T-cell (primary cell): ENCODE results near the gene FYN. TPM values are rescaled to one million over a fixed set of nuclear protein-coding genes. Genes with fewer than 3 reads are reported as not detected.

Experiments used
- ATAC-seq, 4 experiments: fragments of 200-7000 bp in 3 of 4; fragments of 150-1000 bp in 1 of 4; cut with Tn5 transposase; replicated peaks in 1 of 4; 1 replicate in 3 of 4; 2 replicates in 1 of 4; pipeline ENCODE4 v1.10.0; 2021; ENCODE audit warnings: moderate library complexity in 3 of 4, mild to moderate bottlenecking in 2 of 4, moderate number of reproducible peaks in 1 of 4
- CTCF ChIA-PET, 2 donors: fragments of 300-600 bp; sonication (Branson Sonifier 250); formaldehyde crosslinking; loops; one replicate each; lab custom pipeline; 2022; ENCODE audit warnings: antibody characterized with exemption in 2 of 2; lab: Charles Lee
- POLR2A ChIA-PET, 2 donors: fragments of 300-600 bp; sonication (Branson Sonifier 250); formaldehyde crosslinking; loops; one replicate each; lab custom pipeline; 2022; ENCODE audit warnings: antibody characterized with exemption in 2 of 2; lab: Charles Lee
- DNase-seq, 35 experiments: peaks; one replicate each; pipeline versions ENCODE4 v3.0.0 to v3.0.0-alpha.2; 2013 to 2023
- H3K27ac ChIP-seq: one replicate; pipeline ENCODE4 v1.5.1; 2013; ENCODE audit warnings: low read length
- H3K27me3 ChIP-seq, 2 experiments: replicated peaks in 1 of 2; 1 replicate in 1 of 2; 2 replicates in 1 of 2; pipeline versions ENCODE4 v1.6.1 to v1.7.0; 2013; ENCODE audit warnings: low read length in 1 of 2, mixed read lengths in 1 of 2; ENCODE audit not compliant: control insufficient read depth in 2 of 2, insufficient read depth in 2 of 2; ENCODE audit errors: extremely low read depth in 1 of 2
- H3K36me3 ChIP-seq, 2 donors: 1 replicate in 1 of 2; 2 replicates in 1 of 2; pipeline versions ENCODE4 v1.6.1 to v1.7.0; 2013; ENCODE audit warnings: low read length in 1 of 2; ENCODE audit not compliant: control insufficient read depth in 2 of 2, insufficient read depth in 1 of 2; ENCODE audit errors: extremely low read depth in 1 of 2
- H3K4me1 ChIP-seq, 2 experiments: 1 replicate in 1 of 2; 2 replicates in 1 of 2; pipeline versions ENCODE4 v1.6.1 to v1.7.0; 2013; ENCODE audit warnings: low read length in 2 of 2, mixed read lengths in 1 of 2; ENCODE audit not compliant: insufficient read depth in 2 of 2, control insufficient read depth in 1 of 2; ENCODE audit errors: extremely low read depth in 1 of 2
- H3K4me3 ChIP-seq, 2 donors: 1 replicate in 1 of 2; 2 replicates in 1 of 2; pipeline versions ENCODE4 v1.5.1 to v1.7.0; 2013; ENCODE audit warnings: mild to moderate bottlenecking in 2 of 2, low read length in 1 of 2, moderate library complexity in 1 of 2; ENCODE audit not compliant: control insufficient read depth in 1 of 2; ENCODE audit errors: extremely low read depth in 1 of 2
- H3K9me3 ChIP-seq: 2 replicates; pipeline ENCODE4 v1.7.0; 2013
- H3K27ac Mint-ChIP-seq, 2 donors: one replicate each; pipeline ENCODE4 v1.8.0; 2020 to 2021; ENCODE audit warnings: mild to moderate bottlenecking in 2 of 2, mixed read lengths in 2 of 2
- H3K27me3 Mint-ChIP-seq, 2 donors: one replicate each; pipeline ENCODE4 v1.8.0; 2021 to 2022; ENCODE audit warnings: mixed read lengths in 2 of 2
- H3K36me3 Mint-ChIP-seq: one replicate; pipeline ENCODE4 v1.8.0; 2021; ENCODE audit warnings: mixed read lengths
- H3K4me1 Mint-ChIP-seq, 3 donors: one replicate each; pipeline ENCODE4 v1.8.0; 2020 to 2022; ENCODE audit warnings: mixed read lengths in 3 of 3, mild to moderate bottlenecking in 1 of 3
- H3K4me3 Mint-ChIP-seq, 3 donors: one replicate each; pipeline ENCODE4 v1.8.0; 2020 to 2022; ENCODE audit warnings: mild to moderate bottlenecking in 3 of 3, mixed read lengths in 3 of 3, moderate library complexity in 3 of 3
- H3K9me3 Mint-ChIP-seq, 3 donors: one replicate each; pipeline ENCODE4 v1.8.0; 2020 to 2022; ENCODE audit warnings: mixed read lengths in 3 of 3
- WGBS: methylation state at CpG from one replicate; pipeline ENCODE4 v1.1.5; 2013; ENCODE audit warnings: missing lambda C conversion rate; ENCODE audit not compliant: insufficient coverage; 5-methylcytosine and 5-hydroxymethylcytosine counted together
- total RNA-seq, 35 experiments: library from RNA in 6 of 35; stranded (reverse) in 6 of 35; fragments of 120-200 nt in 1 of 35; gene quantifications; one replicate each; pipeline versions ENCODE4 v1.2.1 to v1.2.4 and lab custom pipeline; 2013 to 2026

Gene FYN
- total RNA-seq, 5 donors from 2014 or later (not counting 1 experiment from before 2014, with no cell fraction given) = 466 to 573 (median 534) TPM

DNA sequence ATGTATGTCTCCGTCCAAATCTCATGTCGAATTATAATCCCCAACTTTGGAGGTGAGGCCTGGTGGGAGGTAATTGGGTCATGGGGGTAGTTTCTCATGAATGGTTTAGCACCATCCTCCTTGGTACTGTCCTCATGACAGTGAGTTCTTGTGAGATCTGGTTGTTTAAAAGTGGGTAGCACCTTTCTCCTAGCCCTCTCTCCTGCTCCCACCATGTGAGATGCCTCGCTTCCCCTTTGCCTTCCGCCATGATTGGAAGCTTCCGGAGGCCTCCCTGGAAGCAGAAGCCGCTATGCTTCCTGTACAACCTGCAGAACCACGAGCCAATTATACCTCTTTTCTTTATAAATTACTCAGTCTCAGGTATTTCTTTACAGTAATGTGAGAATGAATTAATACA, 123.1 kb downstream of the FYN start:
- peaks cover 96 to 99% (median 98%) of the 10 kb centered on the region in 3 donors for H3K4me1 Mint-ChIP-seq
- CTCF ChIA-PET = interaction anchor here in 1 of 2 donors (1.7 kb wide), 1 partner anchor 28 kb away, joined by 5 read pairs; no protein-coding TSS in a partner anchor
- Histone ChIP-seq H3K36me3 (peaks cover 0 to 40% of the 10 kb centered on the region in 2 donors), H3K27me3 (no peaks in the 10 kb centered on the region), H3K4me1 (peaks cover 72 to 95% of the 10 kb centered on the region in 2 experiments), H3K4me3 (no peak overlapping the region), H3K27ac (peak overlapping the region; percentile 98), H3K9me3 (no peaks in the 10 kb centered on the region)
- H3K9me3 Mint-ChIP-seq = peaks cover 0 to 4% (median 0%) of the 10 kb centered on the region in 3 donors
- peak overlapping the region; percentile 41 to 66 (median 65) for H3K4me3 Mint-ChIP-seq
- no peak for ATAC-seq
- no peaks in the 10 kb centered on the region for H3K27me3 Mint-ChIP-seq
- POLR2A ChIA-PET = no interaction called here
- H3K27ac Mint-ChIP-seq = peak overlapping the region; percentile 97 to 99
- peaks cover 75% of the 10 kb centered on the region for H3K36me3 Mint-ChIP-seq
- no peak for DNase-seq
- WGBS = no CpG with 5 or more reads among the region's 7 CpGs

- no CpG with 5 or more reads among the region's 3 CpGs for WGBS
- no peaks in the 10 kb centered on the region for H3K27me3 ChIP-seq
- CTCF ChIA-PET = interaction anchor here in 1 of 2 donors (1.3 to 2.9 kb wide), 2 partner anchors 13 to 295 kb away, joined by 3 to 9 read pairs; no protein-coding TSS in a partner anchor
- DNase-seq = no peak
- Mint-ChIP-seq H3K9me3 (peaks cover 0 to 4% (median 0%) of the 10 kb centered on the region in 3 donors), H3K36me3 (peaks cover 69% of the 10 kb centered on the region), H3K4me3 (peak overlapping the region; percentile 15 to 34 (median 18)), H3K27ac (peak overlapping the region; percentile 77 to 83), H3K4me1 (peaks cover 93 to 97% (median 96%) of the 10 kb centered on the region in 3 donors), H3K27me3 (no peaks in the 10 kb centered on the region)
- ATAC-seq = no peak
- H3K4me1 ChIP-seq = peaks cover 77 to 78% of the 10 kb centered on the region in 2 experiments
- no peak overlapping the region for H3K4me3 ChIP-seq
- POLR2A ChIA-PET = interaction anchor here (1.0 to 2.8 kb wide), 6 partner anchors 8 to 15 kb away, joined by 3 to 19 read pairs (median 4); no protein-coding TSS in a partner anchor
- H3K9me3 ChIP-seq = no peaks in the 10 kb centered on the region
- H3K27ac ChIP-seq = peak overlapping the region; percentile 98
- H3K36me3 ChIP-seq = peaks cover 0 to 40% of the 10 kb centered on the region in 2 donors
These were observed 125.0 kb downstream of the FYN start for GRCh38 chr6:111748231-111748647.

- Mint-ChIP-seq H3K9me3 (peaks cover 0 to 4% (median 0%) of the 10 kb centered on the region in 3 donors), H3K4me1 (peaks cover 93 to 95% (median 93%) of the 10 kb centered on the region in 3 donors), H3K27ac (peak overlapping the region; percentile 77 to 83), H3K36me3 (peaks cover 67% of the 10 kb centered on the region), H3K4me3 (peak overlapping the region; percentile 15 to 34 (median 18)), H3K27me3 (no peaks in the 10 kb centered on the region)
- Histone ChIP-seq H3K27ac (peak overlapping the region; percentile 98), H3K36me3 (peaks cover 0 to 39% of the 10 kb centered on the region in 2 donors), H3K4me1 (peaks cover 74 to 78% of the 10 kb centered on the region in 2 experiments), H3K9me3 (no peaks in the 10 kb centered on the region), H3K4me3 (no peak overlapping the region), H3K27me3 (no peaks in the 10 kb centered on the region)
- DNase-seq (no peak), ATAC-seq (no peak)
- no CpG with 5 or more reads among the region's 5 CpGs for WGBS
- ChIA-PET POLR2A (interaction anchor here in 1 of 2 donors (0.7 to 2.8 kb wide), 6 partner anchors 8 to 15 kb away, joined by 3 to 19 read pairs (median 4); no protein-coding TSS in a partner anchor), CTCF (interaction anchor here in 1 of 2 donors (0.8 to 2.9 kb wide), 5 partner anchors 12 to 296 kb away, joined by 3 to 9 read pairs (median 4); no protein-coding TSS in a partner anchor)
These were observed 125.4 kb downstream of the FYN start for GRCh38 chr6:111747829-111748228.

DNA sequence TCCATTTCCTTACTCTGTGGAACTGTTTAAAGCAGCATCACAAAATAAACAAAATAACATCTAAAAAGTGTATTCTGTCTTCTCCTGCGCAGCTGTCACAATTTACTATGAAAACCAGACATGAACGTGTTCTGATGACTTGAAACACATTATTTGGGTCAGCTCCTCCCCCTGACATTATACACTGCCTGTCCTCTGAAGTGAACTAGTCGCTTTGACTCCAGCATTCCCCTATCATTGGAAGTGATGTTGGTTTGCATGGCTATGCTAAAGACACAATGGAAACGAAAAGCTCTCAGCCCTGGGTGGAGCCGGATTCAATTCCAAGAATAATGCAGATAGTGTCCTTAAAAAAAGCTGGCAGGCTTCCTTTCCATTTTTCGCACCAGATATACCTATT, 125.9 kb downstream of the FYN start:
- Mint-ChIP-seq H3K4me1 (peaks cover 93 to 95% (median 93%) of the 10 kb centered on the region in 3 donors), H3K27me3 (no peaks in the 10 kb centered on the region), H3K4me3 (peak overlapping the region; percentile 15 to 34 (median 18)), H3K9me3 (peaks cover 0 to 3% (median 0%) of the 10 kb centered on the region in 3 donors), H3K27ac (peak overlapping the region; percentile 77 to 83), H3K36me3 (peaks cover 67% of the 10 kb centered on the region)
- Histone ChIP-seq H3K4me1 (peaks cover 69 to 77% of the 10 kb centered on the region in 2 experiments), H3K27me3 (no peaks in the 10 kb centered on the region), H3K36me3 (peaks cover 0 to 38% of the 10 kb centered on the region in 2 donors), H3K27ac (peak overlapping the region; percentile 98), H3K4me3 (no peak overlapping the region), H3K9me3 (no peaks in the 10 kb centered on the region)
- ATAC-seq (peak in 1 of 4 experiments; percentile 63), DNase-seq (peak in 10 of 35 experiments; percentile 24 to 66 (median 36))
- ChIA-PET POLR2A (interaction anchor here (0.6 to 2.8 kb wide), 9 partner anchors 7 to 227 kb away, joined by 3 to 19 read pairs (median 4); no protein-coding TSS in a partner anchor), CTCF (interaction anchor here in 1 of 2 donors (0.8 to 2.9 kb wide), 6 partner anchors 12 to 296 kb away, joined by 3 to 9 read pairs (median 4); no protein-coding TSS in a partner anchor)
- 62% methylated on average over 2 of the region's 6 CpGs for WGBS

- ChIA-PET CTCF (interaction anchor here (0.6 to 2.9 kb wide), 8 partner anchors 12 to 296 kb away, joined by 3 to 9 read pairs (median 4); no protein-coding TSS in a partner anchor), POLR2A (interaction anchor here (0.6 to 2.8 kb wide), 8 partner anchors 11 to 227 kb away, joined by 3 to 19 read pairs (median 4); no protein-coding TSS in a partner anchor)
- Histone ChIP-seq H3K9me3 (no peaks in the 10 kb centered on the region), H3K4me1 (peaks cover 65 to 75% of the 10 kb centered on the region in 2 experiments), H3K4me3 (no peak overlapping the region), H3K27ac (peak overlapping the region; percentile 98), H3K36me3 (peaks cover 0 to 38% of the 10 kb centered on the region in 2 donors), H3K27me3 (no peaks in the 10 kb centered on the region)
- H3K9me3 Mint-ChIP-seq = no peaks in the 10 kb centered on the region
- H3K27ac Mint-ChIP-seq = peak overlapping the region; percentile 77 to 85
- H3K4me3 Mint-ChIP-seq = peak overlapping the region; percentile 15 to 34 (median 18)
- ATAC-seq (no peak), DNase-seq (no peak)
- H3K4me1 Mint-ChIP-seq = peaks cover 93 to 95% (median 93%) of the 10 kb centered on the region in 3 donors
- peaks cover 67% of the 10 kb centered on the region for H3K36me3 Mint-ChIP-seq
- H3K27me3 Mint-ChIP-seq = no peaks in the 10 kb centered on the region
These were observed 126.3 kb downstream of the FYN start for GRCh38 chr6:111746983-111747382.

DNA sequence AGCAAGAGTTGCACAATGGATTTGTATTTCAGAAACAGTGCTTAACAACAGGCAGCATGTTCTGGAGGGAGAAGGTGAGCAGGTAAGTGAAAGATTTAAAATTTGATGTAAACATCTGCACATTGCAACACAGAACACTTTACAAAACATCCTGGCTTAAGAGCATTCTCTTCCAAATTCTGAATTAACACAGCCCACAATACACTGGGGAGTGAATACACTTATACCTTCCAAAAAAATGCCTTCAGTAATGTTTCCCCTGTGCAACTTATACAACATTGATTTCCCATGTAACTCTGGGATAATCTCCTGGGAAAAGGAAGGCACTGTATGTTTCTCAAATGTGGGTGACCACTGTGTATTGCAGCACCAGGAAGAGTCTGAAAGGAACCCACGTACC, 127.6 kb downstream of the FYN start:
- Mint-ChIP-seq H3K4me1 (peaks cover 93 to 95% (median 94%) of the 10 kb centered on the region in 3 donors), H3K4me3 (peak overlapping the region in 2 of 3 donors; percentile 22 to 40), H3K9me3 (no peaks in the 10 kb centered on the region), H3K27me3 (no peaks in the 10 kb centered on the region), H3K36me3 (peaks cover 72% of the 10 kb centered on the region), H3K27ac (peak overlapping the region; percentile 77 to 85)
- no peaks in the 10 kb centered on the region for H3K9me3 ChIP-seq
- H3K4me3 ChIP-seq = no peak overlapping the region
- ChIA-PET POLR2A (no interaction called here), CTCF (interaction anchor here in 1 of 2 donors (1.1 to 2.9 kb wide), 3 partner anchors 10 to 75 kb away, joined by 3 to 9 read pairs (median 3); no protein-coding TSS in a partner anchor)
- ATAC-seq (peak in 2 of 4 experiments; percentile 26 to 27), DNase-seq (no peak)
- H3K27me3 ChIP-seq = no peaks in the 10 kb centered on the region
- peaks cover 53 to 74% of the 10 kb centered on the region in 2 experiments for H3K4me1 ChIP-seq
- peak overlapping the region; percentile 98 for H3K27ac ChIP-seq
- no CpG with 5 or more reads among the region's 1 CpG for WGBS
- H3K36me3 ChIP-seq = peaks cover 2 to 42% of the 10 kb centered on the region in 2 donors
